ENCODE data around the gene PYHIN1.
A peak's percentile ranks its signal among the peaks of the same experiment; 100 is the strongest.

The PYHIN1 gene

GRCh38 chr1:159023723-159024122 is 92.4 kb downstream of the PYHIN1 start:
- Mint-ChIP-seq H3K4me1 (peaks cover 89% of the 10 kb centered on the region), H3K9me3 (peaks cover 5% of the 10 kb centered on the region), H3K4me3 (no peak overlapping the region), H3K27ac (no peak overlapping the region), H3K27me3 (no peaks in the 10 kb centered on the region), H3K36me3 (peaks cover 66% of the 10 kb centered on the region)

- H3K4me3 Mint-ChIP-seq = no peak overlapping the region
- peak overlapping the region; percentile 32 for H3K27ac Mint-ChIP-seq
- peaks cover 73% of the 10 kb centered on the region for H3K36me3 Mint-ChIP-seq
- peaks cover 5% of the 10 kb centered on the region for H3K9me3 Mint-ChIP-seq
- H3K27me3 Mint-ChIP-seq = no peaks in the 10 kb centered on the region
- peaks cover 92% of the 10 kb centered on the region for H3K4me1 Mint-ChIP-seq
Observed at GRCh38 chr1:159025043-159025442, 93.7 kb downstream of the PYHIN1 start.

Data from activated naive CD4-positive, alpha-beta T cell treated with anti-CD3 and anti-CD28 coated beads, Interleukin-2, amount 50 U/mL, for 24 hours (primary cell).